Activated CD8-positive, alpha-beta memory T cell treated with anti-CD3 and anti-CD28 coated beads, Interleukin-2, amount 50 U/mL, for 24 hours (primary cell): Measurements from ENCODE around the gene TMEM242.

ENCODE experiments used
- DNase-seq: peaks from one replicate; pipeline ENCODE4 v3.0.0-alpha.2; 2020; ENCODE audit errors: extremely low read depth

The TMEM242 gene

DNA sequence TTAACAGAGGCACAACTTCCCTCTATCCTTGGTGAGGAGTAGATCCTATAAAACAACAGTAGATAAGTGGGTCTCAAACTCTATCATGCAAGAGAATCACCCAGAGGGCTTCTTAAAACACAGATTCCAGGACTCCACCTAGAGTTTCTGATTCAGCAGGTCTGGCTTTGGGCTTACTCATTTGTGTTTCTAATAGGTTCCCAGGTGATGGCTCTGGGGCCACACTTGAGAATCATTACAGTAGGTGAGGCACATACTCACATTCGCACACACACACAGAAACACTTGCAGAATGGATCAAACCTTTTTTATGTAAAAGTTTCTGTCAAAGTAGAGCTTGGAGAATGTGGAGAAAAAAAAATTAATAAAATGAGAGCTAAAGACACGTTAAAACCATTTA, 52.4 kb downstream of the TMEM242 start:
- no peak for DNase-seq

GRCh38 chr6:157270308-157270707, 53.0 kb downstream of the TMEM242 start:
- DNase-seq: no peak

DNA sequence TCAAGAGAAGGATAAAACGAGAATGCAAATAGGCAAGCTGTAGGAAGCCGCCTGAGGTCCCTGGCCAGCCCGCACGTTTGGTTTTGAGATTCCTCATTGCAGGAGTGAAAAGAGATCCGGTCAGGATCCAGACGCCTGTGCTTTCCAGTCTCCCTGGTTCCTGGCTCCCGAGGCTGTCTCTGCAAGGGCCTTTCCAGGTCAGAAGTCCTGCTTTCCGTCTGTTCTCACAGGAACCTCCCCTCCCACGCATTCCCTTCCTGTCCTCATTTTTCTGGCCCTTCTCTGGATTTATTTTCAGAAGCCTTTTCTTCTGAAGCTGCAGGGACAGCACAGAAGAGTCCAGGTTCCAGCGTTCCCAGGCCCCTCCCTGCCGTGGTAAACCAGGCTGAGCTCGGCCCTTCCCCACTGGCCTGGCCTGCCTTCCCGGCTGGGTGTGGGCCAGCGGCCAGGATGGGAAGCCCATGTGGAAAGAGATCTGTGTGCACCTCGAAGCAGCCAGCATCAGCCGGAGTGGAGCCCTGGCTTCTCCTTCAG, 54.0 kb downstream of the TMEM242 start:
- no peak for DNase-seq

GRCh38 chr6:157268835-157269234, 54.5 kb downstream of the TMEM242 start:
- no peak for DNase-seq

DNA sequence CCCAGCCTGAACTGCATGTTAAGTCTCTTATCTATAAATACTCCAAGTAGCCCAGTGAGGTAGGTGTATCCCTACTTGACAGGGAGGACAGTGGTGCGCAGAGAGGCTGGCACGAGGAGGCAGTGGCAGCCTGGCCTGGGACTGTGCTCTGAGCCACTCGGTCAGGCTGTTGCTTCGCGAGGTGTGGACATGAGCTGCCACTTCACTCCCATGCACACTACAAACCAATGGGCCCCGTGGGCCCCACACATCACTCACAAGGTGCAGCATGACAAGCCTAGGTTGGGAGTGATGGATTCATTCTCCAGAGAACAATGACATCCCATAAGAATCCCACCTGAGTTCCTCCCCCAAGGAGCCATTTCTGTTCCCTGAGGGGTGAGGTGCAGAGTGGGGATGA, 54.9 kb downstream of the TMEM242 start:
- no peak for DNase-seq

DNA sequence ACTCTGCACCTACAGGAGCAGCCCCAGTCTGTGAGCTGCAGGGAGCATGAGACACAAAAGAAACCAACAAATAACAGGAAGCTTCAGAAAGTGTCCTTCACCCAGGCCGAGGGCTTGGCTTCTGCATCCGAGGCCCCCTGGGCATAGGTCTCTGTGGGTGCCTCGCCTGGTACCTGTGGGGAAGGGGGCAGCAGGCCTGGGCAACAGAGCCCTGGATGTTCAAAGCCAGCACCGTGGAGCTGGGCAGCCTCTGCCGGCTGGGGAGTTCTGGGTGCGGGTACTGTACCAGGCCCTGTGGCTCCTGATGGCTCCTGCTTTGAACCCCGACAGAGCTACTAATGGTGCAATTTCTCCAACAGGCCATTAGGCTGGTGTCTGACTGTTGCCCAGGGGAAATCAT, 55.7 kb downstream of the TMEM242 start:
- DNase-seq: no peak

DNA sequence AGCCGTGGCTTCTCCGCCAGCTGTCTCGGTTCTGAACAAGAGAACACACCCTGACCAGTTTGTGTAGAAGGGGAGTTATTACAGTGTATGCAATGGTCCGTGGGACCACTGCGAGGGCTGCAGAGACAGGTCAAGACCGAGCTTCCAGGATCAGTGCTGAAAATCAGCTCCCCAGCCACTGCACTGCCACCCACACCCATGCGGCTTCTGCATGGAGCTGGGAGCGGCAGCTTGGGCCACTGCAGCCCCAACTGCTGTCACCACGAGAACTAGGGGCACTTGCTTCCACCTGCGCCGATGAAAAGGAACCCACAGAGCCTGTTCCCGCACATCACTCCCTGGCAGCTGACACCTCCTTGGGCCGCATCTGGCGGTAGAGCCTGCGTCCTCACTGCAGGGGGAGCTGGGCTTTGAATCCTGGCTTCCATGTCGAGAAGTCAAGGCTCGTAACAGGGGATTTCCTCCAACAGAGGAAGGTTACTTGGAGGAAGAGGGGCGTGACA, 56.2 kb downstream of the TMEM242 start:
- no peak for DNase-seq

DNA sequence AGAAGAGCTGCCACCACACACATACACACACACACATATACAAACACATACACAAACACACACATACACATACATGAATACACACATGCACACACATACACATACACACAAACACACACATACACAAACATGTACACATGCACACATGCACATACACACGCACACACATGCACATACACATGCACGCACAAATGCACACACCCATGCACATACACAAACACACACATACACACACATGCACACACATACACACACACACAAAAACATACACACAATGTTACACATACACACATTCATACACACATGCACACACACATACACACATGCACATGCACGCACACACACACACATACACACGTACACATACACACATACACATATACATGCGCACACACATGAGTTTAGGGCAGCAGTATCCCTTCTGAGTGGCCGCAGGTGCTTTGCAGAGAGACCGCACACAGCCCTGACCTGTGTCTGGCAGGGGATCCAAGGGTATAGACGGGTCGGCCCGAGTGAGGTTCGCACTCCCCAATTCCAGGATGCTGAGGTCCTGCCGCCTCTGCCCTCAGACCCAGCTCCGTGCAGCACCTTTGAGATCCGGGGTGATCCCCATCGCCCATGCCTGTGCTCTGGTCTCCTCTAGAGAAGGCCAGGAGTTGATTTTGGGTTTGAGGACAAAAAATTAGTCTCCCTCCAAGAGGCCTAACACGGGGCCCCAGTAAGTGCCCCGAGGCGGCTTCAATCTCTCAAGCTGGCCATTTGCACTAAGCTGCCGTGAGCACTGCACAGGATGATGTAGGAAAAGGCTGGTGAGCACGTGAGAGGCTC, 56.8 kb downstream of the TMEM242 start:
- DNase-seq: no peak

DNA sequence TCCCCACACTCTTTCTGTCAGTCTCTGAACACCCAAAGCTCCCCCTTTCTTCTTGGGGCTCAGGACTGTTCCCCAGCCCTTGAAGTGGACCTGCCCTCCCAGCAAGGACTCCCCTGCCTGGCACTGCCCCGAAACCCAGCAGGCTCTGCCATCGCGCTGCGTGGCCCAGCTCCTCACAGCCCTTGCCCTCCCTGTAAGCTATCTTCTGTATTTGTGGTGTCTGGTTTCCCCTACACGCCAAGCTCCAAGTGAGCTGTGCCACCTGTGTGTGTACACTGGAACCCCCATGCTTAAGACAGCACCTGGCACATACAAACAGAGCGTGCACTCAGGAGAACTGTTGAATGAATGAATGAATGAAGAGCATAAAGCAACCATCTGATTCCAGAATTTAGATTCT, 57.7 kb downstream of the TMEM242 start:
- no peak for DNase-seq

- DNase-seq: no peak
Measured at GRCh38 chr6:157265186-157265585, 58.1 kb downstream of the TMEM242 start.

- DNase-seq: no peak
Measured at GRCh38 chr6:157264701-157265100, 58.6 kb downstream of the TMEM242 start.

DNA sequence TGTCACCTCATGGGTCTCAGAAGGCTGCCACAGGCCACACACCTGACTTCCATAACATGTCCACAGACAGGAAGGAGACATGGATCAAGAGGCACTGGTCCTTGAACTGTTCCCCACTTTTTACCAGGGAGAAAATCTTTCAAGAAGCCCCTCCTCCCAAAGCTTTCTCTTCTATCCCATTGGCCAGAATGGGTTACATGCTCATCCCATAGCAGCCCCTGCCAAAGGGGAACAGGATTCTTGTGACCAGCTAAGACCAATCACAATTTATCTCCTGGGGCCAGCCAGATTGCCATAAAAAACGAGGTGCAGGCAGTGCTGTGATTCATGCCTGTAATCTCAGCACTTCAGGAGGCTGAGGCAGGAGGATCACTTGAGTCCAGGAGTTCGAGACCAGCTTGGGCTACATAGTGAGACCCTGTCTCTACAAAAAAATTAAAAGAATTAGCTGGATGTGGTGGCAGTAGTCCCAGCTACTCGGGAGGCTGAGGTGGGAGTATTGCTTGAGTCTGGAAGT, 59.4 kb downstream of the TMEM242 start:
- no peak for DNase-seq

DNA sequence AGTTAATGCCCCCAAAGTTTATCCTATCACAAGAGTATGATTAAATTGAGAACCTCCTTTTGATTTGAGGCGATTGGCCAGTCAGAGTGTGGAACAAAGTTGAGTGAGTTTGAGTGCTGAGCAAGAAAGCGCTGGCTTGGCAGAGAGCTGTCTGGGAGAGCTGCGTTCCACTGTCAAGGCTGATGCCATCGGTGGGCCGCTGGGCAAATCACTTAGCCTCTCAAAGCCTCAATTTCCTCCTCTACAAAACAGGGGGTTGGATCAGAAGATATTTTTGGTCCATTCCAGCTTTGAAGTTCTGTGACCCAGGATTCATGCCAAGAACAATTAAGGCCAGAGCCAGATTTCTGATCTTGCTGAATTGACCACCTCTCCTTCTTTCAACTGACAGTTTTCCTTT, 60.2 kb downstream of the TMEM242 start:
- no peak for DNase-seq

DNA sequence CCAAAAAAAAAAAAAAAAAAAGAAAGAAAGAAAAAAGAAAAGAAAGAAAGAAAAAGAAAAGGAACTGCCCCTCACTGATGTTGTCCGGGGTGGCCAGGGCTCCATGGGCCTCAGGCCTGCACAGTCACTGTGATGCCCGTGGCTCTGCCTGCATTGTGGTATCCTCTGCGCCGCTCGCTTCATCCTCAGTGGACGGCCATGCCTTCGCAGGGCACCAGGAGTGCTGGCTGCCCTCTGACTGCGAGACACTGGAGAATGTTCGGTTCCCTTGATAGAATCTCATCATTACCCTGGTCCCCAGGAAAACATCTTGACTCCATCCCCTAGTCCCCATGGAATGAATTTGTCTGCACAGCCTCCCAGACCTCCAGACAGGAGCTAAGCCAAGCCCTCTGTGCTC, 61.7 kb downstream of the TMEM242 start:
- DNase-seq: no peak

- DNase-seq: no peak
Measured at GRCh38 chr6:157260735-157261410, 62.4 kb downstream of the TMEM242 start.

DNA sequence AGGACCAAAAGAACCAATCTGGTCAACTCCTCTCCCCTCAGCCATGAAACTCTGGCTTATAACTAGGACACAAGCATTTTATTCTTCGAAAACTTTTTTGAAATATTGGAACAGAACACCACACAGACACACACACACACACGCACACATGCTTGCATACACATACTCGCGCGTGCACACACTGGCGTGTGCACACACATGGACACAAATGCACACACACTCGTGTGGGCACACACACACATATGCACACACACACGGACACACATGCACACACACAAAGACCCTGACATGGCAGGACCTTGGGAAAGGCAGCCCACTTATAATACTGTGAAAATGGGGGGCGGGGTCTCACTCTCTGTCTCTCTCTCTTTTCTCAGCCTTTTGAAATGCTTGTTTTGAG, 63.9 kb downstream of the TMEM242 start:
- no peak for DNase-seq

GRCh38 chr6:157258878-157259277, 64.4 kb downstream of the TMEM242 start:
- DNase-seq: no peak

- no peak for DNase-seq
Measured at GRCh38 chr6:157255079-157255478, 68.2 kb downstream of the TMEM242 start.

- DNase-seq: no peak
Measured at GRCh38 chr6:157254538-157254937, 68.8 kb downstream of the TMEM242 start.

DNA sequence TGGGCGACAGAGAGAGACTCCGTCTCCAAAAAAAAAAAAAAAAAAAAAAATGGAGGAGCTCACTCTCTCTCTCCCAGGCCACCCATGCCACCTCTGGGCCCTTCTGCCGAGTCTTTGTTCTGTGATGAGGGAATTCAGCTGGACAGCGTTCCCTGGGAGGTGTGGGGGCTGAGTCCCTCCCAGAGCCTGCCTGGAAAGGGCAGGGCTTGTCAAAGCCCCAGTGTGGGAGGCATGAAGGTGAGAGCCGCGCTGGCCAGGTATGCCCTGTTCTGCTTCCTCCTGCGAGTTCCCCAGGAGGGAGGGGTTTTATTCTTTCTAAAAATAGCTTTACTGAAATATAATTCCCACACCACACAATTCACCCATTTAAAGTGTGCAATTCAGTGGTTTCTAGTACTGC, 69.6 kb downstream of the TMEM242 start:
- no peak for DNase-seq

- no peak for DNase-seq
Measured at GRCh38 chr6:157253017-157253416, 70.3 kb downstream of the TMEM242 start.

GRCh38 chr6:157251586-157252247, 71.6 kb downstream of the TMEM242 start:
- DNase-seq: no peak
